SK-N-MC (cell line): Measurements from ENCODE around the gene IFI30.
"Not testable (repeated sequence)": the region's sequence is repeated elsewhere in the genome, so short reads cannot be mapped to it uniquely, and the experiment has no call there.

ENCODE experiments used
- EZH2 ChIP-seq: fragments of 200-600 bp; sonication (generic); IDR thresholded peaks from one replicate; pipeline ENCODE4 v1.6.1; 2017; ENCODE audit warnings: antibody characterized with exemption
- FOXP2 ChIP-seq: optimal IDR thresholded peaks from 2 replicates; pipeline ENCODE3; 2011; ENCODE audit warnings: mild to moderate bottlenecking, moderate library complexity; ENCODE audit not compliant: insufficient read depth; ENCODE audit errors: extremely low read length, control extremely low read depth
- POLR2AphosphoS5 ChIP-seq: IDR thresholded peaks from 2 replicates; pipeline ENCODE4 v1.6.1; 2012; ENCODE audit warnings: mild to moderate bottlenecking, low read depth, low read length, borderline replicate concordance

- TF ChIP-seq EZH2, POLR2AphosphoS5, FOXP2: not testable (repeated sequence)
These were observed 36.3 kb downstream of the IFI30 start for GRCh38 chr19:18209912-18210311.
